Measurements from ENCODE around the gene KMT2E.

DNA sequence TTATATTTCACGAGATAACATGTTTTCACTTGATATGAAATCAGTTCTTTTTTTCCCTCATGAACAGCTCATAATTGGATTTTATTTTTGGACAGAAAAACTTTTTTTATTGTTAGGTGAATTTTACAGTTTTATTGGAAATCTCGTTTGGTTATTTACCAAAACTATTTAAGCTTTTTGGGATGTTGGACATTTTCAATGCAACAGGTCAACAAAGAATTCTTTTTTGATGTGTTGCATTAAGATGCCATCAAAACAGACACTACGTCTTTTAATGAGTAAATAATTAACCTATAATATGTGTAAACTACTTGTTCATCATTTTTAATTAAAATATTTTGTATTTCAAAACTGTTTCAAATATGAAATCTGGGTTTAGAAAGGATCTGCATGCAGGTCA is 5.3 kb downstream of the KMT2E start:
- TF ChIP-seq, protein P1, sequence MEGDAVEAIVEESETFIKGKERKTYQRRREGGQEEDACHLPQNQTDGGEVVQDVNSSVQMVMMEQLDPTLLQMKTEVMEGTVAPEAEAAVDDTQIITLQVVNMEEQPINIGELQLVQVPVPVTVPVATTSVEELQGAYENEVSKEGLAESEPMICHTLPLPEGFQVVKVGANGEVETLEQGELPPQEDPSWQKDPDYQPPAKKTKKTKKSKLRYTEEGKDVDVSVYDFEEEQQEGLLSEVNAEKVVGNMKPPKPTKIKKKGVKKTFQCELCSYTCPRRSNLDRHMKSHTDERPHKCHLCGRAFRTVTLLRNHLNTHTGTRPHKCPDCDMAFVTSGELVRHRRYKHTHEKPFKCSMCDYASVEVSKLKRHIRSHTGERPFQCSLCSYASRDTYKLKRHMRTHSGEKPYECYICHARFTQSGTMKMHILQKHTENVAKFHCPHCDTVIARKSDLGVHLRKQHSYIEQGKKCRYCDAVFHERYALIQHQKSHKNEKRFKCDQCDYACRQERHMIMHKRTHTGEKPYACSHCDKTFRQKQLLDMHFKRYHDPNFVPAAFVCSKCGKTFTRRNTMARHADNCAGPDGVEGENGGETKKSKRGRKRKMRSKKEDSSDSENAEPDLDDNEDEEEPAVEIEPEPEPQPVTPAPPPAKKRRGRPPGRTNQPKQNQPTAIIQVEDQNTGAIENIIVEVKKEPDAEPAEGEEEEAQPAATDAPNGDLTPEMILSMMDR (IDR thresholded peaks at IDR 0.05) = no peak
- TF ChIP-seq POLR2A (IDR thresholded peaks at IDR 0.05) = no peak
